ENCODE data around the gene NEK11. TPM values are rescaled to one million over a fixed set of nuclear protein-coding genes. Genes with fewer than 3 reads are reported as not detected.
"Not testable (repeated sequence)": the region's sequence is repeated elsewhere in the genome, so short reads cannot be mapped to it uniquely, and the experiment has no call there.

The NEK11 gene
- polyA plus RNA-seq, 3 donors, result 15.8 to 22.1 (median 18.1) TPM

- DNase-seq, result no peak
These were observed 10.3 kb downstream of the NEK11 start for GRCh38 chr3:131036986-131037385.

- no peak for DNase-seq
These were observed 11.6 kb downstream of the NEK11 start for GRCh38 chr3:131038326-131038725.

GRCh38 chr3:131042271-131042985, 15.8 kb downstream of the NEK11 start:
- DNase-seq, result not testable (repeated sequence)

GRCh38 chr3:131047582-131047981, 20.9 kb downstream of the NEK11 start:
- no peak for DNase-seq

DNA sequence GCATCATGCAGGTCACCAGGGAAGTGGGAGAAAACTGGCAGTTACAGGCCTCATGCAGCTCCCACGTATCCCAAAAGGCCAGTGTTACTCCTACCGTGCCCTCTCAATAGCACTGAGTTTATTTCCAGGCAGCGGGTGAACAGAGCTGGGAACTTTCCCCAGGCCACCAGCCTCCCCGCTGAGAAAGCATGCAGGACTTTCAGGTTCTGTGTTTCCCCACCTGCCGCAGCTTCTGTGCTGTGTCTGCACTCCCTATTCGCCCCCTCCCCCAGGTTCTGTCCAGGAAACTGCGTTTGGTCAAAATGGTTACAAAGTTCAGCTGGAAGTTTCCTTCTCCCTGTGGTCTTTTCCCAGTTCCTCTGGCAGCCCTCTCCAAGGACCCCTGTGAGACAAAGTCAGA, 21.4 kb downstream of the NEK11 start:
- no peak for DNase-seq

- DNase-seq, result no peak
These were observed 23.3 kb downstream of the NEK11 start for GRCh38 chr3:131050001-131050400.

DNA sequence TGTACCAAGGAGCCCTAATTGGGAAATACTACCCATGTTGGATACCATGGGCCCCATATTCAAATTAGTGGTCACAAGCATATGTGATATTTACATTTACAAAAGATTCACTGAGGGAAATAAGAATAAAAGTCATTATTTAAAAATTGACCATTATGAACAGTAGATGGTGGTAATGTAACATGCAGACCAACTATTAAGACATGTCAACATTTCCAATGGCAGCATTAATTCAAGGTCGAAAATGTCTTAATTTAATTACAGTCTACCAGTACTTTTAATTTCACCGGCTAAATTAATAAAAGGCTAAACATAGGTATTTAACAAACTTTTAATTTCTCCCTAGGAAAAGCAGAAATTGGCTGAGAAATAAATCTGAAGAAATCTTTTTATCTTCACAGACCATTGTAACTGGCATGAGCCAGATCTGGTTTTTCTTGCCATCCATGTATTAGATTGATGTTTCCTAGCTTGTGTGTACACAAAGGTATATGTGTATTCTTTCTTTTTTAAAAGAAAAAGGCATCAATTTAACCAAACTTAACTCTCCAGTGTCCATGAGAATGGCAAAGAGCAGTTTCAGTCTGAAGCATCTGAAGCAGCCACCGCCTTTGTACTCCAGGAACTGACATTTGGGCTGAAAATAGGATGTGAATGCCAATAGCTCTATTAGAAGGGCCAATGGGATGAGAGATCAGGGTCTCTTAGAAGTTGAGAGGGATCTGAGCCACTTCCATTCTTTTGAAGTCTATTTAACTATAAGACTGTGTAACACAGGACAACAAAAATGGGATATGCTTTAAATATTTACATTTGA, 26.6 kb downstream of the NEK11 start:
- no peak for DNase-seq

GRCh38 chr3:131067983-131068382, 41.3 kb downstream of the NEK11 start:
- DNase-seq, result no peak

DNA sequence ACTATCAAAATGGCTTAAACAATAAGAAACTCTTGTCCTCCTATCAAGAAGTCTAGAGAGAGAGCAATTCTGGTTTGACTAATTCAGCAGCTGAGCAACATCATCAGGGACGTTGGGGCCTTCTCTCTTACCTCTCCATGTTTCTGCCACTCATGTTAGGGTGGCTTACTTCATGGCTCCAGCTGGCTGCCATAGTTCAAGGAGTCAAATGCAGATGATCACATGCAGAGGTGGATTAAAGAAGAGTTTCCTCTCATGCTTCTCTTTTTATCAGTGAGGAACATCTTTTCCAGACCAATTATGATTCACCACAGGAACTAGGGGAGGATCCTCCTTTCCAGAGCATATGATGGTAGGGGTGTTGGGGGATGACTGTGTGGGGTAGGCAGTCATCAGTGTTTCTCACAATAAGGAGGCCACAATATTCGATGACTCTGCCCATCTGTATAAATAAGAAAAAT, 45.5 kb downstream of the NEK11 start:
- DNase-seq, result no peak

DNA sequence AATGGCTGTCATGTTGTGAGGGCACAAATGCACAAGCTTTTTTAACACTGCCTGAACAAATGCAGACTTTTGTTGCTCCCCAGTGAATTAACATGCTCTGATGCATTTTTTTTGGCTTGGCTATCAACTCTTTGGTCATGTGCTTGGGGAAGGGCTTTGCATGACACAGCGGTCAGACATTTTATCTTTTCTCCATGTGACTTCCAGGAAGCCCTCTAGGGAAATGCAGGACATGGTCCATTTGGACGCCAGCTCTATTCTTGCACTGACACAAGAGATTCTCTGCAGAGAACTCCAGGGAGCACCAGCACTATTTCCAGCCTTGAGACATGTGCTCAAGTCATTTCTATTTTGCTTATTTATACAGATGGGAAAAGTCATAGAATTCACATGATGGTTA, 46.2 kb downstream of the NEK11 start:
- DNase-seq, result peak; percentile 31

DNA sequence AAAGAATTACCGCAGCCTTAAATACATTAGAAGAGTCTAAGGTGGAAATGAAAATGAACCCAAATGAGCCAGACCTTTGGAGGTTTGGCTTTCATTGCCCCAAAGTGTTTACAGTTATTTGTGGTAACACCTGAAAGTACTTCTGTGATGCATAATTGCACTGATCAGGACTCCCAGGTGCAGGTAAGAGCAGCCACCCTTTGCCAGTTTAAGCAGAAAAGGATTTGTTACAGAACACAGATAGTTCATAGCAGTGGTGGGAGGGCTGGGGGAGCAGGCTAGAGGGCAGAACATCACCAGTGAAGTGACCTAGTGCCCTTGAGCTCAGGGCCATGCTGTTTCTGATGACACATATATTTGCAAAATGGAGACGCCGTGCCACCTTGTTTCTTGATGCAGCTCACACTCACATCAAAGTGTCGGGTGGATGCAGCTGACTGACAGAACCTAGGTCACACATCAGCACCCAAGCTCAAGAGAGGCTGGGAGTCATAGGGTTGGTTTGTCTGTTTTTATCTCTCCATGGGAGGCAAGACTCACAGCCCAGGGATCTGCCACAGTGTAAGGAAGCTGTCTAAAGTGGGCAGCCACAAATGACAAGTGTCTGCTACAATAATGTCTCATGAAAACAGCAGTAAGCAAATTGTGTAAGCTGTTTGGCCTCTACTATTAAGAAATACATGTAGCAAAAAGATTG, 49.1 kb downstream of the NEK11 start:
- DNase-seq, result no peak

DNA sequence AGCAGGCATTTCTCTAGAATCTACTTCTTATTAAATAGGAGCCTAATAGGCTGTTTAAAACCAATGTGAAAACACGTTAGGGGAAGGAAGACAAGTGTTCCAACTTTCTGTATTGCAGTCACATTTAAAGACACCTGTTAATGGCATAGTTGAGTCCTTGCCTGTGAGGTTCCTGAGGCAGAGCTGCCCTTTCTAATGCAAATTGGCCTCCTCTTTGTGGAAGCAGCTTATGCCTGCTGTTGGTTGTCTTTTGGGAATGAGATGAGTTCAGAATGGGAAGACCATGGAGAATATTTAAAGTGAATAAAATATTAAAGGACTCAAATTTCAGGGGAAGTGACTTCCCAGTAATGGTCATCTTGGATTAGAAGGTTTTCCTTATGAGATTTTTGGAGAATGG, 51.2 kb downstream of the NEK11 start:
- DNase-seq, result no peak

GRCh38 chr3:131079086-131079485, 52.4 kb downstream of the NEK11 start:
- no peak for DNase-seq

GRCh38 chr3:131081224-131081623, 54.5 kb downstream of the NEK11 start:
- DNase-seq, result no peak

- no peak for DNase-seq
These were observed 55.6 kb downstream of the NEK11 start for GRCh38 chr3:131082246-131082645.

GRCh38 chr3:131082871-131083863, 56.5 kb downstream of the NEK11 start:
- peak; percentile 23 for DNase-seq

DNA sequence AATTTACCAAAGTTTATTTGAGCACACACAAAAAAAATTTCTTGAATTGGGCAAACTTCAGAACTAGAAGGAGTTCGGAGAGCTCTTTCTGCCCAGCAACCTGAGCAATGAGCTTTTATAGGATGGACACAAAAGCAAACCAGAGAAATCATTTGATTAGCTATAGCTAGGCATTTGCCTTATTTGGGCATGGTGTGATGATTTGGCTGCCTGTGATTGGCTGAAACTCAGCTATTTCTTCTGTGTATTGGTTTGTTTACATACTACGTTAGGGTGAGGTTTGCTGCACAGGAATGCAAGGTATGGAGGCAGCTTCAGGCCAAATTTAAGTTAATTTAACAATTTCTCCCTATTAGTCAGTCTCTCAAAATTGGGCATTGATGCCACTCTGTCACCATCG, 65.1 kb downstream of the NEK11 start:
- no peak for DNase-seq

GRCh38 chr3:131107637-131108433, 81.2 kb downstream of the NEK11 start:
- no peak for DNase-seq

DNA sequence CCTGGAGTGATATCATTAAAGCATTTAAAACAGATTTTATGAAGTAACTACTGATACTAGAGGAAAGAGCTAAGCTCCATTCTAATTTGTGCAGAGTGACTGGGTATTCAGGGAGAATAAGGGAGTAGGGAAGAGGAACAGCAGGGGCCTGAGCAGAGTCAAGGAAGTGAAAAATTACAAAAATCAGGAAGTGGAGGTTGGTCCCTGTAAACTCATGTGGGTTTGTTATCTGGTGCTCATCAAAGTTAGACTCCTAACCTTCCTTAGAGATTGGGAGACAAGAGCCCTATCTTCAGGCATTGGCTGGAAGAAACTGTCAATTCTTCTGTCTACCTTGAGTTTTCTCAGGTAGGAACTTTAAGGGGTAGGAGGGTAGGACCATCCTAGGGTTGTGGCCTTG, 82.5 kb downstream of the NEK11 start:
- no peak for DNase-seq

- no peak for DNase-seq
These were observed 83.4 kb downstream of the NEK11 start for GRCh38 chr3:131110087-131110486.

DNA sequence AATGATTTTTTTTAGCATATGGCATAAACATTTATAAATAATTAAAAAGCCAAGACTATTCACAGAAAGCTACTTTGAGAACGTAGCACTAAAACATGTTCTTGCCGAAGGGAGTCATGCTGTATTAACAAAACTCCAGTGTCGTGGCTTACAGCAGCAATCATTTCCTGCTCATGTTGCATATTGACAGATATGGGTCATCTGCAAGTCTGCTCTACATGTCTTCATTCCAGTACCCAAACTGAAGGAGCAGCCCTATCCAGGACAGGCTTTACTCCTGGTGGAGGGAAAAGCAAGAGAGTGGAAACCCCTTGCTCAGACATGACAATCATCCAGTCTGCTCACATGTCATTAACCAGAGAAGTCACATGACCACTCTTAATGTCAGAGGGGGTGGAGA, 87.6 kb downstream of the NEK11 start:
- no peak for DNase-seq
